GM19043 (cell line): ENCODE data around the gene NAIP.
"Not testable (repeated sequence)": the region's sequence is repeated elsewhere in the genome, so short reads cannot be mapped to it uniquely, and the experiment has no call there.

Source experiments
- ATAC-seq: cut with Tn5 transposase; IDR thresholded peaks from one replicate; pipeline ENCODE4 v1.9.1; 2021; ENCODE audit warnings: low read depth; ENCODE audit not compliant: unreplicated experiment

Gene NAIP

DNA sequence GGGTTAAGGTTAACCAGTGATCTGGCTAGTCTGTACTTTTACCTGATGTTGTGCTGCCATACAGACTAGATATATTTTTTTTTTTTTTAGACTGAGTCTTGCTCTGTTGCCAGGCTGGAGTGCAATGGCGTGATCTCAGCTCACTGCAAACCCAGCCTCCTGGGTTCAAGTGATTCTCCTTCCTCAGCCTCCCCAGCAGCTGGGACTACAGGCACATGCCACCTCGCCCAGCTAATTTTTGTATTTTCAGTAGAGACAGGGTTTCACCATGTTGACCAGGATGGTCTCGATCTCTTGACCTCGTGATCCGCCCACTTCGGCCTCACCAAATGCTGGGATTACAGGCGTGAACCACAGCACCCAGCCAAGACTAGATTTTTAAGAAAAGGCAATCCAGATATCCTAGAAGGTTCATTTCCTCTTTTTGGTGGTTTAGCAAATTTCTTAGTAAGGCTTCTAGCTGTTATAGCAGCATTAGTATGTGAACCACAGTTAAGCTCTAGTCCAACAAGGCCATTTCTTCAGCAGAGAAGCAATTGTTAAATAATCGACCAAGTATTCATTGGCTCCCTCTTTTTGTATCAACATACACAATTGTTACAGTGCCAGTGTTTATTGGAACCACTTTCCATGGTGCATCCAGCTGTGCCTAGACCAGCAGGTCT, at the start of gene NAIP:
NAIP (minus strand) TSS at position 51 of the 665 bp plus-strand sequence. CDS start 12,424 bp downstream, outside the sequence.
- ATAC-seq = not testable (repeated sequence)

DNA sequence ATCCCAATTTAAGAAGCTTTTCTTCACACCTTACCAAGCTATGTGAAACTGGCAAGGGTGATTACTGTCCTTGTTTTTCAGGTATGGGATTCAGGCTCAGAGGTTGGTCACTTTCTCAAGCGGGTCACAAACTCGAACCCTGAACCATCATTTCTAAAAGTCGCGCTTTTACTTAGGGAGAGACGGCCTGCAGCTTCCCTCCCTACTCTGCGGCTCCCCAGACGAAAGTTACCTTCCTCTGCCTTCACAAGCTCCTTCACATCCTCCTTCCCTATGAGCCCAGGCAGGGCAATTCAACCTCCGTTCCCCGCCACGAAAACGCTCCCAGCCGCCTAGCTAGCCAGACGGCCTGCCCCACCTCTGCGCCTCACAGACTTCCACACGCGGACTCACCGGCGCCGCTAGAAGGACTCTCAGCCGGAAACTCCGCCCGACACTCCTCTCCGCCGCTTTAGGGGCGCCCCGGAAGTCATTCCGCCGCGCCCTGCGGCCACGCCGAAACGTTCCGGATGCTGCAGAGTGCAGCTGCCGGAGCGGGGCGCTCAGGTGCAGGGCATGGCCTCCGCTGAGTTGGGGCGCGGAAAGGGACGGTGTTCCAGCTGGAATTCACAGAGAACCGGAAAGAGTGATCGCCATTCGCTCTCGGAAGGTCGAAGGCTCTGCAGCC, 42.3 kb upstream of the NAIP start, which contains the start of gene GTF2H2:
GTF2H2 (minus strand) TSS at position 415 of the 667 bp plus-strand sequence. CDS start 4,913 bp downstream, outside the sequence.
- peak; percentile 99 for ATAC-seq

GRCh38 chr5:71061322-71061721, 36.2 kb upstream of the NAIP start:
- ATAC-seq = not testable (repeated sequence)

- not testable (repeated sequence) for ATAC-seq
Observed at GRCh38 chr5:71059426-71059825, 34.3 kb upstream of the NAIP start.

DNA sequence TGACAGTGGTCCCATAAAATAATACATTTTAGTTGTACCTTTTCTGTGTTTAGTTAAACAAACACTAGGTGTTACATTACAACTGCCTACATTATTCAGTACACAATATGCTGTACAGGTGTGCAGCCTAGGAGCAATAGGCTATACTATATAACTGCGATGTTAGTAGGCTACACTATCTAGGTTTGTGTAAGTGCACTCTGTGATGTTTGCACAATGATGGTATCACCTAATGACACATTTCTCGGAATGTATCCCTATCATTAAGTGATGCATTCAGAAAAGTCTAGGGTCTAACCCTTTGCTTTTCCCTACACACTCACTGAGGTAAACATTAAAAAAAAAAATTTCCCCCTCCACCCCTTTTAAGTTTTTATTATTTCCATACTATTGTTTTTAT, 19.7 kb upstream of the NAIP start:
- not testable (repeated sequence) for ATAC-seq

DNA sequence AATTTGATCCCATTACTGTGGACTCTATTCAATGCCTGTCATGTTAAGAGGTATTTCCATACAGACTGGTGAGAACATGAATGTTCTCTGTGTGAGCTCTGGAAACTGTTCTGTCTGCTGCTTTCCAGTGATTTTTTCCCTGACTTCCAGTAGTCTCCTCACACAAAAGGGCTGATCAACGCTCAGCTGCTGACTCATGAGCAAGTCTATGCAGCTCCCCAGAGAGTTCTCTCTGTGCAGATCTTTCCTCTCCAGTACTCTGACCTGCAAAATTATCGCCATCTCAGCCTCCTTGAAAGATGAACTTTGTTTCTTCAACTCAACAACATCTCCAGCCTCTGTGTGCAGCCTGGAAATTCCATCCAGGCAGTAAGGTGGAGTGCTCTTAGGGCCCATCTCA, 19.0 kb upstream of the NAIP start:
- ATAC-seq = not testable (repeated sequence)

DNA sequence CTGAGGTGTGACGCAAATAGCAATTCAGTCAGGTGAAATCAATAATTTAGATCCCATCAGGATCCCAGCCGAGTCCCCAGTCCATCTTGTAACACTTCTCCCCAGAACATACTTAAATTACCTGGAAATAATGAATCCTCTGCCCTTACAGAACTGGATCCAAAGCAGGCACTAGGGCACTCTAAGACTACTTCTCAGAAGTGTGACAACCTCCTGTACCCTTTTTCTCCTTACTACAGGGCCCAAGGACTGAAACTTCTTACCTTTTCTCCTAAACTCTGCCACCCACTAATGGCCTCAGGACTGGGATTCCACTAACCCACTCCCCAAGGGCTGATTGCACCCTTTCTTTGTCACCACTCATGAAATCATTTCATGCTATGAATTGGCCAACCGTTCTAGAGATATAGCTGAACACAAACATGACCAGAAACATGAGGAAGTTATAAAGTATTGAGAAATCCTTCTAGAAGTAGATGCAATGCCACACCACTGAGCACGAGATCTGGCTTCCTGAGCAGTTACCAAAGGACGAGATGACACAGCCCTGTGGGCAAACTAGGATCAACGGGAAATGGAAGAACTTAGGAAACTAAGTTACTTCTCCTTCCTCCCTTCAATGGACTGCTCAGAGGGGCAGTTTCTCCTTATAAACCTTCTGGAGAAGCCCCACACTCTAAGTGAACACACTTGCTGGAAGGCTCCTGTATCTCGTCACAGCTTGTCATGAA, 6.1 kb upstream of the NAIP start:
- not testable (repeated sequence) for ATAC-seq

GRCh38 chr5:71020643-71021042, 4.5 kb downstream of the NAIP start:
- not testable (repeated sequence) for ATAC-seq

DNA sequence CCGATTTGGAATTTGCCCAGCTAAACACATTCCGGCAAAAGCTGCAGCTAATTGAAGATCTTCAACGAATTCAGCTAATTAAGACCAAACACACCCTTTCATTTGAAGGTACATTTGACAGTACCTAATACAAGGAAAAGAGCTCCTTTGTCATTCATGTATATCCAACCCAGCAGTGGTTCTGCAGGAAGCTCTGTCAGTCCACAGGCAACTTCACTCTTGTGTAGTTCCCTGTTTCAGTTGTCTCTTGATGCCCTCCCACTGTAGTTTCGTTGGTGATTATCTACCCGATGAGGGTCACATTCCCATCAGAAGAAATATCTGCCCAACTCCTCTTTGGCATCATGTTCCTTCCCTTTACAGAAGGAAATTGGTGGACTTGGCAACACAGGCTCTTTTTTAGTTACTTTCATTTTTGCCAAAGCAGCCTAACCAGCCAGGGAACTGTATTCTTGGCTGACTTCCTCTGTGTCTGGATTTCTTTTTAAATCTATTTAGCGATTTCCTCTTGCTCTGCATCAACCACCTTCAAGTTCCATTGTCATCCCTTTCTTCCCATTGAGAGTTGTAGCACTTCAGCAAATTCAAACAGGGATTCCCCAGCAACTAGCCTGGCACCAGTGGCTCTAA, 6.6 kb downstream of the NAIP start:
- ATAC-seq = not testable (repeated sequence)

DNA sequence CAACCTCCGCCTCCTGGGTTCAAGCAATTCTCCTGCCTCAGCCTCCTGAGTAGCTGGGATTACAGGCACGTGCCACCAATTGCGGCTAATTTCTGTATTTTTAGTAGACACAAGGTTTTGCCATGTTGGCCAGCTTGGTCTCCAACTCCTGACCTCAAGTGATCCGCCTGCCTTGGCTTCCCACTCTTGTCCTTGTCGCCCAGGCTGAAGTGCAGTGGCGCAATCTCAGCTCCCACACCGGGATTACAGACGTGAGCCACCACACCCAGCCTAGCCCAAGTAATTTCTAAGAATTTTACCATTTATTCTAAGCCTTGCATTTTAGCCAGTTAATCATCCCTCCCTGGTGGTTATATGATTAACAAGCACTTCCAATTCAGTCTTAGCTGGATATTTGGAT, 11.0 kb downstream of the NAIP start:
- ATAC-seq = no peak

GRCh38 chr5:71013575-71013974, 11.6 kb downstream of the NAIP start:
- ATAC-seq = no peak

- ATAC-seq = no peak
Observed at GRCh38 chr5:71011194-71011792, 13.8 kb downstream of the NAIP start.

- not testable (repeated sequence) for ATAC-seq
Observed at GRCh38 chr5:71006983-71007382, 18.2 kb downstream of the NAIP start.

- not testable (repeated sequence) for ATAC-seq
Observed at GRCh38 chr5:70984882-70985281, 40.3 kb downstream of the NAIP start.

GRCh38 chr5:70967220-70967619, 57.9 kb downstream of the NAIP start:
- not testable (repeated sequence) for ATAC-seq

DNA sequence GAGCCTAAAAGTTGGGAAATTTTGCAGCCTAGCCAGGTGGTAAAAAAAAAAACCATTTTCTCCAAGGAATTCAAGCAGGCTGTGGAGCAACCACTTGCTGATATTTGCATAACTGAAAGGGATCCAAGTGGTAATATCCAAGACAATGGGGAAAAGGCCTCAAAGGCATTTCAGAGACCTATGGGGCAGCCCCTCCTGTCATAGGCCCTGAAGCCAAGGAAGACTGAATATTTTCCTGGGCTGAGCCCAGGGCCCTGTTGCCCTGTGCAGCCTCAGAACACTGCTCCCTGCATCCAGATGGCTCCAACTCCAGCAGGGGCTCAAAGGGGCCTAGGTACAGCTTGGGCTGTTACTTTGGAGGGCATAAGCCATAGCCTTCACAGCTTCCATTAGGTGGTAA, 60.6 kb downstream of the NAIP start:
- ATAC-seq = not testable (repeated sequence)

DNA sequence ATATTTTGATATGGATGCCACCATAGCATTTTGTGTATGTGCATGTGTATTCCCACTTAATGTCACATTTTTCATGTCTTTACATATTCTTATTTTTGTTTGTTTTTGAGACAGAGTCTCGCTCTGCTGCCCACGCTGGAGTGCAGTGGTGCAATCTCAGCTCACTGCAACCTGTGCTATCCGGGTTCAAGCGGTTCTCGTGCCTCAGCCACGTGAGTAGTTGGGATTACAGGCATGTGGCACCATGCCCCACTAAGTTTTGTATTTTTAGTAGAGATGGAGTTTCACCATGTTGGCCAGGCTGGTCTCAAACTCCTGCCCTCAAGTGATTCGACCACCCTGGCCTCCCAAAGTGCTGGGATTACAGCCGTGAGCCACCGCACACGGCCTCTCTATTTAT, 72.1 kb downstream of the NAIP start:
- ATAC-seq = not testable (repeated sequence)

GRCh38 chr5:70932560-70932959, 92.6 kb downstream of the NAIP start:
- not testable (repeated sequence) for ATAC-seq

DNA sequence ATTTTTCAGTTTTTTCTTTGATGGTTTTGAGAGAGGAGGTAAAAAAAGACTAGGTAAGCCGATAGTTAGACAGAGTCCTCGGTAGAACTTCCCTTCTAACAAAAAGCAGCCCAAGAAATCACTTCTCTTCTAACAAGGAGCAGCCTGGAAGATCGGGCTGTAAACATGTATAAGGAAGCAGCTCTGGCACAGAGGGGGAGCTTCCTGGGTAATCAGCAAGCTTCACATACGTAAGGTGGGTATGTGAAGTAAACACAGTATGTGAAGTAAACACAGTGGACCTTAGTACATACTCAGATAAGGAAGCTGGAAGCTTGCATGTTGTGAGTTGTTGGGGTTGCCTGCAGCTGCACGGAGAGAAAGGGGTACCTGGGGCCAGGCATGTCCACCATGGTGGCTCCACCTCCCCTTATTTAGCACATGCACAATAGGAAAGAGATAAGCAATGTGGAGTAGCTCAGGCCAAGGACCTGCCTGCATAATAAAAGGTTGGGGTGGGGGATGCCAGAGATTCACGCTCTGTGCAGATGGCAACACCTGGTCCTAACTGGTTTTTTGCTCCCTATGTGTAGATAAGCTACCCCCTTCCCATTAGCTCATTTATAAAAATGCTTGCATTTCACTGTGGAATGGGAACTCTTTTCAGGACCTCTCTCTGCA, 93.3 kb downstream of the NAIP start:
- not testable (repeated sequence) for ATAC-seq

DNA sequence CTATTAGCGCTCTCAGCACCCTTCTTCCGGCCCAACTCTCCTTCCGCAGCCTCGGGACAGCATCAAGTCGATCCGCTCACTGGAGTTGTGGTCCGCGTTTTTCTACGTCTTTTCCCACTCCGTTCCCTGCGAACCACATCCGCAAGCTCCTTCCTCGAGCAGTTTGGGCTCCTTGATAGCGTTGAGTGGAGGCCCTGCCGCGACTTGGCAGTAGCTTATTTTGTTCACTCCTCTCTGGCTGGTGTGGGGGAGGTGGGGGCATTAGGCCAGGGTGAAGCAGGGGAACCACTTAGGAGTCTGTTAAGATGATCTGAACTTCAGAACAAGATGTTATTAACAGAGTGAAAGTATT, 100.0 kb downstream of the NAIP start:
- not testable (repeated sequence) for ATAC-seq
